Activated effector memory CD4-positive, alpha-beta T cell treated with anti-CD3 and anti-CD28 coated beads, Interleukin-2, amount 50 U/mL, for 16 hours (primary cell): ENCODE data around the gene SH3PXD2B.
A peak's percentile ranks its signal among the peaks of the same experiment; 100 is the strongest.
"Not testable (repeated sequence)": the region's sequence is repeated elsewhere in the genome, so short reads cannot be mapped to it uniquely, and the experiment has no call there.

Source experiments
- DNase-seq: peaks from one replicate; pipeline ENCODE4 v3.0.0-alpha.2; 2020

The SH3PXD2B gene

GRCh38 chr5:172485511-172486202, 31.3 kb upstream of the SH3PXD2B start:
- DNase-seq: no peak

DNA sequence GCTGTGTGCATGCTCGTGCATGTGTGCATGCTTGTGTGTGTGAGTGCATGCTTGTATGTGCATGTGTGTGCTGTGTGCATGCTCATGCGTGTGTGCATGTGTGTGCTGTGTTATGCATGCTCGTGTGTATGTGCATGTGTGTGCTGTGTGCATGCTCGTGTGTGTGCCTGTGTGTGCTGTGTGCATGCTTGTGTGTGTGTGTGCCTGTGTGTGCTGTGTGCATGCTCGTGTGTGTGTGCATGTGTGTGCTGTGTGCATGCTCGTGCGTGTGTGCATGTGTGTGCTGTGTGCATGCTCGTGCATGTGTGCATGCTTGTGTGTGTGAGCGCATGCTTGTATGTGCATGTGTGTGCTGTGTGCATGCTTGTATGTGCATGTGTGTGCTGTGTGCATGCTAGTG, 30.3 kb upstream of the SH3PXD2B start:
- no peak for DNase-seq

DNA sequence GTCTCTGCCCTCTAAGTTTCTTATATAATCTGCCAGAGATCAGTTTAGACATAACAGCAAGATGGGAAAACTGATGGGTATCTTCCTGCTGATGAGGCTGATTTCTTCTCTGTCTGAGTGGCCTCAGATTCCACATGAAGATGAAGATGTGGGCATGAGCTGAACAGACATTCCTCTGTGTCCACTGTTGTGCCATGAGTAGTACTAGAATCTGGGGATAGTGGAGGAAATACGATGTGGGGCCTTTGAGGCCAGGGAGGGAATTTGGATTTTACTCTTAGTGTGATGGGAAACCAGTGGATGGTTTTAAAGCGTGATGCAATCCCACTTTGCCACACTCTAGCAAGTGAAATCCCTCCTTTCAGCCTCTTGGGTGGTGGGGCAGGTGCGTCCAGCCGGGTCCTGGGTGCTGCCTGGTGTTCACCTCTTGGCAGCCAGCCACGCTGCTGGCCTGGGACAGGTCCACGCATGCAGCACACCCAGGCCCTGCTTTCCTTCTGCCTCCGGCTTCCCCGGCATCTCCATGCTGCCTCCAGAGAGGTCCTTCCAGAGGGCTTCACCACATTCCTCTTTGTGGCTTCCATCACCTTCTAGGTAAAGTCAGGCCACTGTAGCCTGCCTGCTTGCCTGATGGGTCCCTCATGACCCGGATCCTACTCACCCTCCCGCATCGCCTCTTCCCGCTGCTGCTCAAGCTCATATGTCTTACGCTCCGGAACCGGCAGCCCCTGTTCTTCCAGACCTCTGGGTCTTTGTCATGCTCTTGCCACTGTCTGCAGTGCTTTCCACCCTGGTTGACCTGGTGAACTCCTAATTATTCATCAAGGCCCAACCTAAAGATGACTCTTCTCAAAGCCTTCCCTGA, 28.1 kb upstream of the SH3PXD2B start:
- no peak for DNase-seq

GRCh38 chr5:172481011-172481800, 26.9 kb upstream of the SH3PXD2B start:
- no peak for DNase-seq

- no peak for DNase-seq
Observed at GRCh38 chr5:172479784-172480115, 25.4 kb upstream of the SH3PXD2B start.

DNA sequence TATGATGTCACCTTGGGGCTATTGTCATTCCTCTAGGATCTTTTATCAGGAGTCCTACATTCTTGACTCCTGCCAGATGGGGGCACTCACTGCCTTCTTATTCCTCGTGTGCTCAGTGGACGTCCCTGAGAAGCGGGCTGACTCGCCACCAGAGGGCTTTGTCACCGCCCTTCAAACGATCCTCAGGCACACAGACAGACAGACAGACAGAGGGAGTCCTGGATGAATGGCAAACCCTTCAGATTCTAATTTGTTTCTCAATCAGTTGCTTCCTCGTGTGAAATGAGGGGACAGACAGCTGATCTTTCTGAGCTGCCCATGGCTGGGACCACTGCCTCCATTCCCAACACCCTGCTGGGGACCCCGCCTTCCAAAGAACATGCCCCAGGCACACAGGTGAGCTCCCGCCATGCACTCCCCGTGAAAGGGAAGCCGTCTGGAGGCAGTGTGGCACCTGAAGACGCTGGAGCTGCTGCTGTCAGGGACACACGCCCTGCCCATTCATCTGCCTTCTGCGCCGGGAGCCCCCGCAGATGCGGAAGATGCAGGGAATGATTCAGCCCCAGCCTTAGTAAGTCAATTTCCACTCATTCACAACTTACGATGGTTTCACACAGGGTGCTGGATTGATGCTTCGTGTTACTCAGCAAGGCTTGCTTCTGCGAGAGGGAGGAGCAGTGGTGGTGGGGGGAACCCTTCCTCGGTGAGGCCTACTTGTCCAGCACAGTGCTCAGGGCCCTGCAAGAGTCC, 24.9 kb upstream of the SH3PXD2B start:
- peak; percentile 75 for DNase-seq

GRCh38 chr5:172478695-172479033, 24.3 kb upstream of the SH3PXD2B start:
- not testable (repeated sequence) for DNase-seq

- DNase-seq: no peak
Observed at GRCh38 chr5:172478256-172478655, 23.9 kb upstream of the SH3PXD2B start.

DNA sequence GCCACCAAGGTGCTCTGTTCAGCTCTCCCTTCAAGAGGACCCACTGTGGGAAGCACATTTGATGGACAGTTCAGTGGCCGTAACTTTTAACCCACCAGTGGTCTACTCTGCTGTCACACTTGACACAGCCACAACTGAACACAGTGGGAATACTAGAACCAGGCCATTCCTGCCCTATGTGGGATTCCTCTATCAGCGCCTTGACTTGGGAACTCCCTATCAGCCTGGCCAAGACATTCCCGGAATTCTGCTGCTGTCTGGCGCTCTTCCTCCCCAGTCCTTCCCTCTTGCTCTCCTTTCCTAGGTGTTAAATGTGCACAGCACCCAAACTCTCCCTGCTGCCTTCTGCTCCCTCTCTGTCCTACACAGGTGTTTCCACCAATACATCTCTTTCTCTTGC, 23.1 kb upstream of the SH3PXD2B start:
- no peak for DNase-seq

GRCh38 chr5:172474293-172474692, 20.0 kb upstream of the SH3PXD2B start:
- no peak for DNase-seq

DNA sequence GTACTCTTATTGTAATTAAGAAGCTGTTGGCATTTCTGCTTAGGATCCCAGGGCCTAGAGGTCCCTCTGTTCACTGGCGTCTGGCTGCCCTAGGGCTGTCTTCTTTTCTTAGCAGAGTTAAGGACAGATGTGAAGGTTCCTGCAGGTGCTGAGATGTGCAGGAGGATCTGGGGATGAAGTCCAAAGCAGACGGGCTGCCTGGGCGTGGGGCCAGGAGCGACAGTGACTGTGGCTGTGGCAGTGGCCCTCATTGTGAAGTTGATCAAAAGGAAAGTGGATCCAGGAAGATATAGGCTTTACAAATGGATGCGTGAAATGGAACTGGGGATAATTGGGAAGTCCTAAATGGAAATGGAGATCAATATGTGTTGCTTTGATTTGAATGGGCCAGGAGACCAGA, 19.1 kb upstream of the SH3PXD2B start:
- DNase-seq: no peak

DNA sequence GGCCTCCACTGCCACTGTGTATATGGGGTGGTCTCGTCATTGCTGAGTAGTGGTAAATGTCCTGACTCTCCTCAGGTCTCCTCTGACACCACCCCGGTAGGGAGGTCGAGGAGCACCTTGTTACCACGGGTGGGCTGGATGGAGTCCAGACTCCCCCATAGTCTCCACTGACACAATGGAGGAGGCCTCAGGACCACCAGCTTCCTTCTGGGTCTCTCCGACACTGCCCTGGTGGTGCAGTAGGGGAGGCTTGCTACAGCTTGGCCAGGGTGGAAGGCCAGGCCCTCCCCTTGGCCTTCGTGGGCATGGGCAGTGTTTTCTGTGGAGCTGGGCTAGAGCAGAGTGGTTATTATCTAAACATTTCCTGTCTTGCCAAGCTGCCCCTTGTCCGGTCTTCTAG, 15.4 kb upstream of the SH3PXD2B start:
- DNase-seq: no peak

- no peak for DNase-seq
Observed at GRCh38 chr5:172466062-172466461, 11.7 kb upstream of the SH3PXD2B start.

GRCh38 chr5:172463031-172463430, 8.7 kb upstream of the SH3PXD2B start:
- DNase-seq: no peak

DNA sequence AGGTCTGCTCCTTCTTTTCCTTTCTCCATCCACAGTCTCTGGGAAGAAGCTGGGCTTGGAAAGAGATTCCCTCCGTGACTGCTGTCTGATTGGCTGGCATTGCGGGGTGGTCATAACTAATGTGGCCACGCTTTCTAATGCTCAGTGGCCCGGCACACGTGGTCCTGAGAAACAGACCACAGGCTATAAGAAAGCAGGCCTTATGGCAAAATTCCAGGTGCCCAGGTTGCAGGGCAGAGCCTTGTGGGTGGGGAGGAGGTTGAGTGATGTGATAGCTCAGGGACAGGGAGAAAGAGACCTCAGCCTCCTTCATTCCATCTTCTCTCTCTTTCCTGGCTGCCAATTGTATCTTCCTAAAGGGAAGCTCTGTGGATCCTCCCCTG, 5.4 kb upstream of the SH3PXD2B start:
- DNase-seq: no peak

DNA sequence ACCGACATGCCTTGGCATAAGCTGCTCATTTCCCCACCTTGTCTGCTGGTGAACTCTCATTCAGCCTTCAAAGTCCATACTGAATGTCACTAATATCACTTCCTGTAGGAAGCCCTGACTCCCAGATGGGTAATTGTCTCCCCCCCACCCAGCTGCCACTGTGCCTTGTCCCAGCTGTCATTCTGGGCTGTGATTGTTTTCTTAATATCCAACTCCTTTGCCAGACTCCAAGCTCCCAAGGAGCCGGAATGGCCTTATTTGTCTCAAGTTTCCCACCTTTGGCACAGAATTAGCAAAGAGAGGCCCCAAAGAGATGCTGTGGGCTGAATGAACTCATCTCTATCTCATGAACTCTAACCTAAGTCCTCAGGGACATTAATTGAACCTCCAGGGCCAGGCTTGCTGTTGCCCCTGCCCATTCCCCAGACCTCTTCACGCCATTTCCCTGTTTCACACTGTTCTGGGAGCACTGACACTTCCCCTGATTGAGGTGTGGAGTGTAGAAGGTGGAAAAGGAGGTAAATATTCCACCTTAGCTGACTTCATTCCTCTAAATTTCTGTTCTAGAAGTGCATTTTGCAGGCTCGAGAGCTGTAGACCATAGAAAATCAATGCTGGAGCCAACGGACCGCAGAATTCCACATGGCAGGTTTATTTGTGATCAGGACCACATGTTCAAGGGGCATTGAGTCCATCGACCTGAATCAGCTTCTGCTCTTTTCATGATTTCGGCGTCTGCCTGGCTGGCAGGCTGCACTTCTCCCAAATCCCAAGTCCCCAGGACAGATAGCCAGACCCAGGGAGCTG, 4.9 kb upstream of the SH3PXD2B start:
- DNase-seq: no peak

DNA sequence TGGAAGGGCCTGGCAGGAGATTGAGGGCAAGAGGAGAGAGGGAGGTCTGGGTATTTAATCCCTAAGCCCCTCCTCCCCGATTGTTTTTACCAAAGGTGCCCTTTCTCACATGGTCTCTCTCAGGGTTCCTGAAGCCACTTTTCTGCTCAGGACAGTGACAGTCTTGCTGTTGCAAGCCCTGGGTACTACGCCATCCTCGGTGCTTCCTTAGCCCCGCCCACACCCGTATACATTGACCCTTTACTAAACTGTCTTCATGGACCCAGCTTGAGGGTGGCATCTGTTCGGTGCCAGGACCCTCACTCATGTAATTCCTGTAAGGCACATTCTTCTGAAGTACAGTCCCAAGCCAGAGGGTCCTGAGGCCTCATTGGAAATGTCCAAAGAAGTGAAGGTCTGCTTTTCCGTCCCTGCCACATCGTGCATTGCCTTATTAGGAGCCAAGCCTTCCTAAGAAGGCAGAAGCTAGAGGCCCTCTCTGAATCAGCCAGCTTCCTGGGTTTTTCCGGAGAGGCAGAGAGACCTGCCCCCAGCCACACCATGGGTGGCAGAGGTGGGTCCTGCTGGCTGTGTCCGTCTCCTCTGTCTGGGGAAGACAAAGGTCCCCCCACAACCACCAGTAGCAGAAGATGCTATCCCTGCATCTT, 1.9 kb upstream of the SH3PXD2B start:
- DNase-seq: no peak

DNA sequence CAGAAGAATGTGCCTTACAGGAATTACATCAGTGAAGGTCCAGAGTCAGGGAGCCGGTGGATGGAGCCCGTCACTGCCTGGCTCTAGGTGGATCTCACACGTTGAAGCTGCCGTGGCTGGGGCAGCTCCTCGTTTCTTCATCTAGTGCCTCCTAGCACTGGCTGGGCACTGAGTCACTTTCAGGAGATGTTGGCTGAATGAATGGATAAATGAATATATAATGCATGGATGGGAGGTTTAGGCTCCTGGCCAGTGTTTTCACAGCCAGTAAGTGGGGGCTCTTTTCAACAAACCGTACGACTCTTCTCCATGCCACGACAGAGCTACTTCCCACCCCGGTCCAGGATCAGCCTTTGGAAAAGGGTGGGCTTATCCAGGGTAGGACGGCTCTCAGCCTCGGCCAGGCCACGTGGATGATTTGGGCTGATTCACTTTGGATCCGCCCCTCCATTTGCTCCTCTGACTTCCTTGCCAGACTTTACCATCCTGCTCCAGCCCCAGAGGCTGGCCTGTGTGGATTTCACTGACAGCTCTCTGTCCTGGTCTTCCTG, 1.3 kb upstream of the SH3PXD2B start:
- DNase-seq: no peak

DNA sequence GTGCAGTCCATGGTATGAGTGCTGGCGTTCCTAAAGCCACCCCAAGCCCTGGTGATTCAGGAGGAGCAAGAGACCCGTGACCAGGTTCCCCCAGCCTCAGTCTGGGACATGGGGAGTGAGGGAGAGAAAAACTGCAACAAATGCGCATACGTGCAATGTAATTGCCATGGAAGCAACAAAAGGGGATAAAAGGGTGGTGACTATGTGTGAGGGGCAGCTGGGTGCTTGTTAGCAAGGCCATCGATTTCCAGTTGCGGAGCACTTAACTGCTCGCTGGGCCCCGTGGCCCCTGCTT, 709 bp upstream of the SH3PXD2B start:
- DNase-seq: no peak

- DNase-seq: peak; percentile 63
Observed at GRCh38 chr5:172453986-172454357, 353 bp downstream of the SH3PXD2B start.

- peak; percentile 45 for DNase-seq
Observed at GRCh38 chr5:172453206-172453985, 929 bp downstream of the SH3PXD2B start.
